K562 (cell line): ENCODE results near the gene HRAS. TPM values are rescaled to one million over a fixed set of nuclear protein-coding genes. Genes with fewer than 3 reads are reported as not detected.

Experiments
- BRF1 ChIP-seq: IDR thresholded peaks from 3 replicates; pipeline ENCODE4 v1.6.1; 2011; ENCODE audit warnings: borderline replicate concordance, mild to moderate bottlenecking; ENCODE audit not compliant: insufficient read length; ENCODE audit errors: extremely low read depth
- CBFB ChIP-seq: sonication (generic); formaldehyde crosslinking; IDR thresholded peaks from 2 replicates; pipeline ENCODE4 v1.4.0; 2020; ENCODE audit warnings: mild to moderate bottlenecking, missing genetic modification reagents
- ETS1 ChIP-seq: conservative IDR thresholded peaks from 2 replicates; pipeline ENCODE4 v1.6.1; 2011; ENCODE audit warnings: low read depth, mild to moderate bottlenecking, low read length; ENCODE audit not compliant: control insufficient read depth
- KDM1A ChIP-seq, 2 experiments: fragments of 450-650 bp; IDR thresholded peaks; 2 replicates each; pipeline ENCODE4 v1.6.1; 2016; ENCODE audit warnings: mild to moderate bottlenecking in 2 of 2
- KDM5B ChIP-seq: fragments of 200-600 bp; sonication (generic); IDR thresholded peaks from 2 replicates; pipeline ENCODE4 v1.6.1; 2012; ENCODE audit warnings: low read depth, mild to moderate bottlenecking, moderate library complexity, low read length, control low read depth, inconsistent platforms; ENCODE audit not compliant: insufficient replicate concordance
- POLR2B ChIP-seq: fragments of 450-650 bp; IDR thresholded peaks from 2 replicates; pipeline ENCODE4 v1.6.1; 2018; ENCODE audit warnings: low read depth; ENCODE audit not compliant: partially characterized antibody
- PTTG1 ChIP-seq: fragments of 450-650 bp; IDR thresholded peaks from 2 replicates; pipeline ENCODE4 v1.6.1; 2016; ENCODE audit warnings: low read depth, mild to moderate bottlenecking, missing genetic modification characterization, missing compliant biosample characterization
- RCOR1 ChIP-seq, 2 experiments: IDR thresholded peaks; 2 replicates each; pipeline ENCODE4 v1.6.1; 2012; ENCODE audit warnings: low read depth in 2 of 2, low read length in 2 of 2, borderline replicate concordance in 1 of 2, improper control_type of control experiment in 1 of 2
- SFPQ ChIP-seq: fragments of 200-400 bp; formaldehyde crosslinking; IDR thresholded peaks from 2 replicates; pipeline ENCODE4 v1.6.1; 2017; ENCODE audit warnings: mild to moderate bottlenecking, low read depth, low read length, moderate library complexity
- TAF9B ChIP-seq: fragments of 450-650 bp; IDR thresholded peaks from 2 replicates; pipeline ENCODE4 v1.6.1; 2018; ENCODE audit warnings: mild to moderate bottlenecking; ENCODE audit not compliant: partially characterized antibody
- WHSC1 ChIP-seq: IDR thresholded peaks from one replicate; pipeline ENCODE4 v1.6.1; 2012; ENCODE audit warnings: low read length, control low read depth, inconsistent platforms
- ZC3H4 ChIP-seq: sonication (generic); formaldehyde crosslinking; IDR thresholded peaks from 2 replicates; pipeline ENCODE4 v1.9.0; 2021; ENCODE audit warnings: missing genetic modification reagents, borderline replicate concordance
- ZNF165 ChIP-seq: fragments of 250-450 bp; sonication (Bioruptor Pico); IDR thresholded peaks from 2 replicates; pipeline ENCODE4 v1.4.0; 2020; ENCODE audit warnings: borderline replicate concordance
- ZNF239 ChIP-seq: fragments of 250-450 bp; sonication (Bioruptor Pico); IDR thresholded peaks from 2 replicates; pipeline ENCODE4 v1.4.0; 2020; ENCODE audit warnings: mild to moderate bottlenecking
- ZNF311 ChIP-seq: fragments of 250-450 bp; sonication (Bioruptor Pico); IDR thresholded peaks from 2 replicates; pipeline ENCODE4 v1.4.0; 2020; ENCODE audit warnings: mild to moderate bottlenecking, moderate library complexity
- ZNF561 ChIP-seq: fragments of 450-650 bp; formaldehyde crosslinking; conservative IDR thresholded peaks from 2 replicates; pipeline ENCODE4 v1.4.0; 2020; ENCODE audit warnings: mild to moderate bottlenecking, moderate library complexity
- ZNF57 ChIP-seq: fragments of 450-650 bp; formaldehyde crosslinking; IDR thresholded peaks from 2 replicates; pipeline ENCODE4 v1.4.0; 2020; ENCODE audit warnings: mild to moderate bottlenecking, moderate library complexity
- ZNF76 ChIP-seq: fragments of 250-450 bp; sonication (Bioruptor Pico); IDR thresholded peaks from 2 replicates; pipeline ENCODE4 v1.4.0; 2020; ENCODE audit warnings: mild to moderate bottlenecking, moderate library complexity, borderline replicate concordance
- polyA plus RNA-seq, 8 experiments: library from polyadenylated mRNA; depleted of rRNA in 4 of 8; stranded (reverse) in 5 of 8; unstranded in 3 of 8; fragments of >200 nt; fragmentation: Nextera tagmentation in 2 of 8; fragmentation: Illumina TruSeq in 1 of 8; extraction: Ambion mirVana in 2 of 8; extraction: Trizol in 1 of 8; gene quantifications; 2 replicates each; pipeline versions ENCODE4 v1.2.1 to v1.2.3, GENCODE V29; 2011 to 2014; ENCODE audit warnings: inconsistent platforms in 1 of 8, missing spikeins in 1 of 8
- total RNA-seq, 7 experiments: library from RNA; depleted of rRNA in 6 of 7; stranded (reverse); fragments of >200 nt in 6 of 7; fragmentation: Illumina TruSeq in 2 of 7; extraction: Trizol in 2 of 7; gene quantifications; 2 replicates each; pipeline versions ENCODE4 v1.2.1 to v1.2.3, GENCODE V29; 2011 to 2021; ENCODE audit warnings: low replicate concordance in 1 of 7
- TF ChIP-seq, protein P1 (sequence below), 2 experiments: fragments of 200-800 bp in 1 of 2; sonication (Bioruptor generic) in 1 of 2; sonication (generic) in 1 of 2; formaldehyde crosslinking in 1 of 2; IDR thresholded peaks in 1 of 2; conservative IDR thresholded peaks in 1 of 2; 2 replicates each; pipeline versions ENCODE4 v1.5.0 to v1.6.1; 2016 to 2020; ENCODE audit warnings: missing compliant biosample characterization in 1 of 2, missing genetic modification characterization in 1 of 2, missing genetic modification reagents in 1 of 2
- TF ChIP-seq, protein P2 (sequence below): fragments of 200-800 bp; sonication (Bioruptor generic); IDR thresholded peaks from 2 replicates; pipeline ENCODE4 v1.6.1; 2017; ENCODE audit warnings: missing genetic modification characterization, missing compliant biosample characterization

The HRAS gene
- total and polyA plus RNA-seq, 9 of the 15 experiments (the other 6 are each of a cell fraction or from before 2014, with no cell fraction given) = 2.8 to 73.5 (median 29.6) TPM

DNA sequence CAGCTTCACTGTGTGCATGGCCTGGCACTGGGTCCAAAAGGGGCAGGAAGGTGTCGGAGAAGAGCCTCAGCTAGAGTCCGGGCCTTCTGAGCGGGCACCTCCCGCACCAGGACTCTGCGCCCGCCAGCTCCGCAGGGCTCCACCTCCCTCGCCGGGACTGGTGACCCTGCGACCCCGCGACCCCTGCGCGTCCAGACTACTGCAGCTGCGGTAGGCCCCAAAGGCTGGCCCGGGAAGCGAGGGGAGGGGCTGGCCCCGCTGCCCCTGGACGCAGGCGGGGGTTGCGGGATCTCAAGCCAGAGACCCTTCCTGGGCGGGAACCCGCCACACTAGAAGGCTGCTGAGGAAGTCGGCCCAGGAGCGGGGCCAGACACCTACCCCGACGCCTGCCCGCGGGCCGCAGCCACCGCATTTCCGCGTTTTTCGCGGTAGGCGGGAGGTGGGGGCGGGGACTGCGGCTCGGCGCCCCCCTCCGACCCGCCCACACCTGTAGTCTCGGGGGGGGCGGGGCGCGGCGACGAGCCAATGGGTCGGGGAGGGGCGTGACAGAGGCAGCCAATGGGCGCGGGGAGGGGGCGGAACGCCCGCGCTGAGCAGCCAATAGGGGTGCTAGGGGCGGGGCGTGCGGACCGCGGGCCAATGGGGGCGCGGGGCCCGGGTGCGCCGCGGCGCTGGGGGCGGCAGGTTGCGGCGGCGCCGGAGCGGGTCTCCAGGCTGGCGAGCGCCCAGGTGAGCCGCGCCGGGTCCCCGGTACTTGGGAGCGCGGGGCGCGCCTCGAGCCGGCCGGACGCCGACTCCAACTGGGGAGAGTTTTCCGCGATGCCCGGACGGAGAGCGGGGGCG is 25.1 kb upstream of the HRAS start, which contains the start of the genes LMNTD2 and RASSF7 (continued):
- TF ChIP-seq SFPQ = no peak
- TF ChIP-seq ZNF561 (CRISPR knock-in tag) = no peak
- no peak for TF ChIP-seq PTTG1 (tag)
- TF ChIP-seq TAF9B = no peak
- TF ChIP-seq RCOR1 (IDR thresholded peaks at IDR 0.05; ENCODE audit: borderline replicate concordance in 1 of 2, low read depth in 2 of 2, low read length in 2 of 2) = no peak
- peak; percentile 39; the same call in 1 of the 2 replicates for TF ChIP-seq ZNF239 (CRISPR knock-in tag)
- 0 out of 2 replicates have a peak, but pooled peaks have one; percentile 29 for TF ChIP-seq ZNF76
- no peak for TF ChIP-seq ZNF311
- TF ChIP-seq, protein P1, sequence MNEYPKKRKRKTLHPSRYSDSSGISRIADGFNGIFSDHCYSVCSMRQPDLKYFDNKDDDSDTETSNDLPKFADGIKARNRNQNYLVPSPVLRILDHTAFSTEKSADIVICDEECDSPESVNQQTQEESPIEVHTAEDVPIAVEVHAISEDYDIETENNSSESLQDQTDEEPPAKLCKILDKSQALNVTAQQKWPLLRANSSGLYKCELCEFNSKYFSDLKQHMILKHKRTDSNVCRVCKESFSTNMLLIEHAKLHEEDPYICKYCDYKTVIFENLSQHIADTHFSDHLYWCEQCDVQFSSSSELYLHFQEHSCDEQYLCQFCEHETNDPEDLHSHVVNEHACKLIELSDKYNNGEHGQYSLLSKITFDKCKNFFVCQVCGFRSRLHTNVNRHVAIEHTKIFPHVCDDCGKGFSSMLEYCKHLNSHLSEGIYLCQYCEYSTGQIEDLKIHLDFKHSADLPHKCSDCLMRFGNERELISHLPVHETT (CRISPR knock-in tag; conservative IDR thresholded peaks at IDR 0.05 in 1 of 2, IDR thresholded peaks at IDR 0.05 in 1 of 2) = no peak; a peak in 1 of 4 replicates
- no peak; the same call in 1 of the 2 replicates for TF ChIP-seq CBFB (CRISPR knock-in tag)
- no peak for TF ChIP-seq KDM1A (IDR thresholded peaks at IDR 0.05)
- peak; percentile 89 for TF ChIP-seq ZC3H4 (CRISPR knock-in tag)
- TF ChIP-seq ETS1 = peak; percentile 63; the same call in 1 of the 2 replicates
- TF ChIP-seq, protein P2, sequence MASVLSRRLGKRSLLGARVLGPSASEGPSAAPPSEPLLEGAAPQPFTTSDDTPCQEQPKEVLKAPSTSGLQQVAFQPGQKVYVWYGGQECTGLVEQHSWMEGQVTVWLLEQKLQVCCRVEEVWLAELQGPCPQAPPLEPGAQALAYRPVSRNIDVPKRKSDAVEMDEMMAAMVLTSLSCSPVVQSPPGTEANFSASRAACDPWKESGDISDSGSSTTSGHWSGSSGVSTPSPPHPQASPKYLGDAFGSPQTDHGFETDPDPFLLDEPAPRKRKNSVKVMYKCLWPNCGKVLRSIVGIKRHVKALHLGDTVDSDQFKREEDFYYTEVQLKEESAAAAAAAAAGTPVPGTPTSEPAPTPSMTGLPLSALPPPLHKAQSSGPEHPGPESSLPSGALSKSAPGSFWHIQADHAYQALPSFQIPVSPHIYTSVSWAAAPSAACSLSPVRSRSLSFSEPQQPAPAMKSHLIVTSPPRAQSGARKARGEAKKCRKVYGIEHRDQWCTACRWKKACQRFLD (CRISPR knock-in tag) = no peak
- no peak for TF ChIP-seq ZNF165 (CRISPR knock-in tag)
- peak; percentile 62 for TF ChIP-seq POLR2B
- peak; percentile 50 for TF ChIP-seq KDM5B
- TF ChIP-seq BRF1 = no peak
- no peak for TF ChIP-seq ZNF57
- TF ChIP-seq WHSC1 = no peak
